Stimulated activated CD4-positive, alpha-beta T cell treated with anti-CD3 and anti-CD28 coated beads, TNF-alpha, amount 100 ng/mL, for 4 hours (primary cell): Measurements from ENCODE around the gene ZCCHC14.
A peak's percentile ranks its signal among the peaks of the same experiment; 100 is the strongest.
"Not testable (repeated sequence)": the region's sequence is repeated elsewhere in the genome, so short reads cannot be mapped to it uniquely, and the experiment has no call there.

Experiments used
- DNase-seq, 3 experiments: peaks; one replicate each; pipeline ENCODE4 v3.0.0-alpha.2; 2020; ENCODE audit warnings: low read depth in 3 of 3

ZCCHC14 gene

GRCh38 chr16:87497023-87497766 lies 4.4 kb upstream of the ZCCHC14 start:
- not testable (repeated sequence) for DNase-seq

GRCh38 chr16:87496447-87496801 lies 3.6 kb upstream of the ZCCHC14 start:
- DNase-seq = no peak

GRCh38 chr16:87495578-87496446 lies 3.0 kb upstream of the ZCCHC14 start:
- DNase-seq = no peak

- DNase-seq = no peak
These were observed 920 bp upstream of the ZCCHC14 start for GRCh38 chr16:87493608-87494280.

- no peak for DNase-seq
These were observed 563 bp downstream of the ZCCHC14 start for GRCh38 chr16:87492291-87492630.

GRCh38 chr16:87491522-87492290 lies 1.1 kb downstream of the ZCCHC14 start:
- DNase-seq = no peak

- DNase-seq = peak in 2 of 3 experiments; percentile 18 to 42
These were observed 1.9 kb downstream of the ZCCHC14 start for GRCh38 chr16:87490799-87491521.

- DNase-seq = no peak
These were observed 2.6 kb downstream of the ZCCHC14 start for GRCh38 chr16:87490096-87490798.

- DNase-seq = no peak
These were observed 3.3 kb downstream of the ZCCHC14 start for GRCh38 chr16:87489434-87490045.

GRCh38 chr16:87488960-87489359 lies 3.9 kb downstream of the ZCCHC14 start:
- DNase-seq = not testable (repeated sequence)

- no peak for DNase-seq
These were observed 5.4 kb downstream of the ZCCHC14 start for GRCh38 chr16:87487361-87487924.

GRCh38 chr16:87486713-87487247 lies 6.0 kb downstream of the ZCCHC14 start:
- DNase-seq = no peak

- no peak for DNase-seq
These were observed 6.5 kb downstream of the ZCCHC14 start for GRCh38 chr16:87486282-87486681.

GRCh38 chr16:87485792-87486191 lies 7.0 kb downstream of the ZCCHC14 start:
- not testable (repeated sequence) for DNase-seq

- no peak for DNase-seq
These were observed 8.1 kb downstream of the ZCCHC14 start for GRCh38 chr16:87484487-87485331.

- no peak for DNase-seq
These were observed 9.3 kb downstream of the ZCCHC14 start for GRCh38 chr16:87483481-87483880.

GRCh38 chr16:87482670-87483069 lies 10.2 kb downstream of the ZCCHC14 start:
- not testable (repeated sequence) for DNase-seq

GRCh38 chr16:87482266-87482665 lies 10.6 kb downstream of the ZCCHC14 start:
- no peak for DNase-seq
